8988T (cell line): ENCODE data around the gene TSN.
"Not testable (repeated sequence)": the region's sequence is repeated elsewhere in the genome, so short reads cannot be mapped to it uniquely, and the experiment has no call there.

Experiments used
- DNase-seq: peaks from one replicate; pipeline ENCODE4 v3.0.0; 2011

TSN gene

DNA sequence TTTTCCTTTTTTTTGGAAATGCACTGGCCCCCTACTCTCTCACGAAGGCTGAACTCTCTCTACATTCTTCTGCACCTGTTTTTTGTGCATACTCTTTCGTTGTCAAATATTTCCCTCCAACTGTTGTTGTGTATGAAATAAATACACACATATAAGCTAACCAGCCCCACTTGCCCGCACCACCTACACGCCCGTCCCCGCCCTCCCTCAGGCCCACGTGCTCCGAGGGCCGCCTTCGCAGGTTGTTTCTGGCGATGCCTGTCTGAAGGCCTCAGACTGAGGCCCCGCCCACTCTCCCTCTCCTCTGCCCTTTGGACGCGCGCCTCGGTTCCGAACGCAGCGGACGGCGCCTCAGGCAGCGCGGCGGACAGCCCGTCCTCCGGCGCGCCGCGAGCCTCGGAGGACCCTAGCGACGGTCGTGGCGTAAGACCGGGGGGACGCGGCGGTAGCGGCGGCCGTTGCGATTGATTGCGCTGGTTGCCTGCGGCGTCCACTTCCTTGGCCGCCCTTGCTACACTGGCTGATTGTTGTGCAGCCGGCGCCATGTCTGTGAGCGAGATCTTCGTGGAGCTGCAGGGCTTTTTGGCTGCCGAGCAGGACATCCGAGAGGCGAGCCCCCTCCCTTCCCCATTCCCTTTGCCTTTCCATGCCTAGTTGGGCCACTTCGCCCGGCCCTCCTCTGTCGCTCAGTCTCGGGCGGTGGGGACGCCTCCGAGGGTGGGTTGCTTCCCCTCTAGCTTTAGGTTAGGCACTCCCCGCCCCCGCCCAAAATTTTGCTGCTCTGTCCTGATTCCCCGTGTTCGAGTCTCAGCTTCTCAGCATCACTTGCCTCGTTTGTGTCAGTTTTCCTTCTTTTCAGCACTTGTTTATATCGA is at the start of gene TSN:
TSN (plus strand) TSS at position 415 of the 875 bp plus-strand sequence; CDS start at position 544, 129 bp downstream.
- peak; percentile 47 for DNase-seq

DNA sequence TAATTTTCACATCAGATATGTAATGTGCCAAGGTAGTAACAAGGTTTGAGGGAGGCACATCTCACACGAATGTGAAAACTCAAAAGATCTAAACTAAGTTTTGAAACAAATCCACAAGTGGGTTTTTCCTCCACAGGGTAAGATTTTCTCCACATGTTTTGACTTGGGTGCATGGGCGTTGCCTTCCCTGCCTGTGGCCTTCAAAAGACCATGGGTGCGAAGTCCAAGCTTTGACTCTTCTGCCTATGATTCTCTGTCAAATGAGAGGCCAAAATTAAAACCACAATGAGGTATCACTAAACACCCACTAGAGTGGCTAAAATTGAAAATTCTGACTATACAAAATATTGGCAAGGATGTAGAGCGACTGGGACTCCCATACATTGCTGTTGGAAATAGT is 49.5 kb upstream of the TSN start:
- no peak for DNase-seq

DNA sequence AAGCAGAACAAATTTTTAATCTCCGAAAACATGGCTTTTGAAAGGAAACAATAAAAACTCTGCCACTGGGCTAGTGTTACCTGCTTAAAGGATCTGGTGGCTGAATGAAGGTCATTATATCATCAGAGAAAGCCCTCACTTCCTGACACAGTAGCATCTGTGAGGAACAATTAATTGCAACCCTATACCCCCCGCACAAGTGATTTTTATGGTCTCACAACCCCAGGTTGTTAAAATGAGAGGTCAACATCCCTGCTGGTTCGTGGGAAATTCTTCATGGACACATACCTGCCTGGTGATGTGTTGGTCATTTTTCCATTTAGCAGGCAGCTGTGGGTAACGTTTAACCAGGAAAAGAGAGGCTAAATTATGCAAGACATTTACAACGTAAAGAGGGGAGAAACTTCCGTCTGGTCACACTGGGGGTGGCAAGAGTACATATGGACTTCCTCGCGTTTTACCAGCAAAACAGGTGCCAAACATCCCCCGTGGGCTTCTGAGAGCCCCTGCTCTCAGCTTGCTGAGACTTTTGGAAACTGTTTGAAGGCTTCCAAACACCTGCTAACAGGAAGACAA is 48.0 kb upstream of the TSN start:
- DNase-seq: no peak

DNA sequence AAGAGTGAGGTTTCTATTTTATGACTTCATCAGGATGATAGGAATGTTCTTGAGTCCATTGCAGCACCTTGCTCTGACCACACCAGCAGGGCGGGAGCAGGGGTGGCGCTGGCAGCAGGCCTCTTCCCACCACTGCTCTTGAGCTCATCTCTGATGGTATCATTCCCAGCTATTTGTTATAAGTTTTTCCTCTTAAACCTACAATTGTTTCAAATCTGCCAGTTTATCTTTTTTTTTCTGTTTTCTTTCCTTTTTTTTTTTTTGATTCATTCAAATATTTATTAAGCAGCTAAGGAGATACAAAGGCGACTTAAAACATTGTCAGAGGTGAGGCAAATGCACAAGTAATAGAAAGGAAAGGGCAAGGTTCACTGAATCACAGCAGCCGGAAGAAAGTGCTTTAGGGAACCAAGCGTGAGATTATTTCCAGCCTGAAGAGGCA is 47.5 kb upstream of the TSN start:
- DNase-seq: no peak

DNA sequence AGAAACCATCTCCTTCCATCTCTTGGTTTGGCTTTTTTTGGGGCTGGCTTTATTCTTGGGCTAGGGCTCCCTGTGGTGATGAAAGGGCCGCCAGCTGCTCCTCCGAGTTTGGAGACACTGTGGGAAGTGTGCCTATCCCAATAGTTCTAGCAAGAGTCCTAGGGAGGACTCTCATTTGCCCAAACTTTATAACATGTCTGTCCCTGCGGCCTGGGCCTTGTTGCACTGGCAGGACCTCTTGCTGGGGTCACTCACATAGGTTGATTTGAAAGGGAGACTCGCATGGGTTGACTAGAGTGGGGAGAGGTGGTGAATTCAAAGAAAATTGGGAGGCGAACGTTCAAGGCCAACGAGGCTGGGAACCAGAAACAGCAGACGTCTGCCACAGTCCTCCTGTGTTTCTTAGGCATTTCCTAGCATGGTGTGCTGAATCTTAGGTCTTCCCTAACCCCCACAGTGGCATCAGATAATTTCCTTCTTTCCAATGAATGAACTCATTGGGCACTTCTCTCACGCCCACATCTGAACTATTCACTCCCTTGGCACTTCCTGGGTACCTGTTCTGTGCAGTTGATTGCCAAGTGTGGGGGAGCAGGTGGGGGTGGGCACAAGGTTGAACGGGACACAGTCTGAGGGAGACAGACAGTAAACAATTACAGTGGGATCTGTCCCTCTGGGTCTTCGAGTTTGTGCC is 45.5 kb upstream of the TSN start:
- DNase-seq: no peak

DNA sequence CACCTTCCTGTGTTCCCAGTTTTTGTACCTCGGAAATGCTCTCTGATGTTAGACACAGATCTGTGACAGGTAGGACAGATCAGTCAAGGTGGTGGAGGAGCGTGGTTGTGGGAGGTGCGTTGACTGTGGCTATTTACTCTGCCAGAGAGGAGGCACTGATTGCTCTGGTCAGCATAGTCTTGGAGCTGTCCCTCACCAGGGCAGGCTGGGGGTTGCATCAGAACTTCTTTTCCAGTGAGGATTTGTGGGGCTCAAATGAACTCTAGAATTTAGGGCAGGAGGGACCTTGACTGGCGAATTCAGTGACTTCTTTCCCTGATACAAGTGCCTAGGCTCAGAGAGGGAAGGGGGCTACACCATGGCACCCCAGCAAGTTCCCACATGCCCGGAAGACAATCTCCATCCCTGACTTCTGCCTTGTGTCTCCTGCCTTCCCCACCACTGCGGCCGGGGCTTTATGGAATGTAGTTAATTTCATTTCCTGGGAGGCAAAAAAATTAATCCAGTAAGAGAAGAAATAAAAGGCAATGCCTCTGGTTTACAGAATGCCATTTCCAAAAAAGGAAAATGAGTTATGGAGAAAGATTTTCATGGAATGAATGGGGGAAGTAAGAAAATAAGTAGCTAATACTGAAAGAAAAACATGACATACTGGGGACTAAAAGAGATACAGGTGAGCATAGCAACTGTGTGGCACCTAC is 44.8 kb upstream of the TSN start:
- no peak for DNase-seq

DNA sequence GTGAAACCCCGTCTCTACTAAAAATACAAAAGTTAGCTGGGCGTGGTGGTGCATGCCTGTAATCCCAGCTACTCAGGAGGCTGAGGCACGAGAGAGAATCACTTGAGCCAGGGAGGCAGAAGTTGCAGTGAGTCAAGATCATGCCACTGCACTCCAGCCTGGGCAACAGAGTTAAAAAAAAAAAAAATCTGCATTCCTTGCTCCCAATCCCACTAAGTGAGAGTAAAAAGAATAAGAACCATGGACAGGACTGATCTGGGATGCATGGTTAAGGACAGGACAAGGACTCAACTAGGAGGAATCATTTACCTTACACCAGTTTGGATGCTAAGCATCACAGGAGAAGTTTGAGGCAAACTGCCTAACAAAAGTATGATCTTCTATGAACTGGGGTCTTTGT is 44.0 kb upstream of the TSN start:
- not testable (repeated sequence) for DNase-seq

DNA sequence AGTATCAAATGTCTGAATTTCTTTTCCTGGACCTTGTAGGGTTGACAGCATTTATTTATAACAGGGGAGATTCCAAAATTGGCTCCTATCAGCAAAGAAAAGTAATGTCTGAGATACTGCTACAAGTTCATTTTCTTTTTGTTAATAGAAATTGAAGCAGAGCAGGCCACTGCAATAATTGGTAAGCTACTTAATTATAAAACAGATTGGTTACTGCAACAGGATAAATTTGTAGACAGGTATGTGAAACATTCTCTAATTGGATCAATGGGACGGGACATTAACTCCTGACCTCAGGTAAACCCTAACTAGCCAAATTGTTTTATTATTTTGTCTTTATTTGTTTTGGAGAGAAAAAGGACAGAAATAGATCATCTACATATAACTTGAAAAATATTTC is 39.3 kb upstream of the TSN start:
- DNase-seq: no peak

DNA sequence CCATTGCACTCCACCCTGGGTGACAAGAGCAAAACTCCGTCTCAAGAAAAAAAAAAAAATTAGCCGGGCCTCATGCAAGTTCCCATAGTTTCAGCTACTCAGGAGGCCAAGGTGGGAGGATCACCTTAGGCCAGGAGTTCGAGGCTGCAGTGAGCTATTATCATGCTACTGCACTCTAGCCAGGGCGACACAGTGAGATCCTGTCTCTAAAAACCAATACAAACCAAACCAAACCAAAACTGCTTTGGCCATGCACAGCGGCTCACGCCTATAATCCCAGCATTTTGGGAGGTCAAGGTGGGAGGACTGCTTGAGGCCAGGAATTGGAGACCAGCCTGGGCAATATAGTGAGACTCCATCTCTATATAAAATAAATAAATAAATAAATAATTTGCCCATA is 37.9 kb upstream of the TSN start:
- DNase-seq: no peak

DNA sequence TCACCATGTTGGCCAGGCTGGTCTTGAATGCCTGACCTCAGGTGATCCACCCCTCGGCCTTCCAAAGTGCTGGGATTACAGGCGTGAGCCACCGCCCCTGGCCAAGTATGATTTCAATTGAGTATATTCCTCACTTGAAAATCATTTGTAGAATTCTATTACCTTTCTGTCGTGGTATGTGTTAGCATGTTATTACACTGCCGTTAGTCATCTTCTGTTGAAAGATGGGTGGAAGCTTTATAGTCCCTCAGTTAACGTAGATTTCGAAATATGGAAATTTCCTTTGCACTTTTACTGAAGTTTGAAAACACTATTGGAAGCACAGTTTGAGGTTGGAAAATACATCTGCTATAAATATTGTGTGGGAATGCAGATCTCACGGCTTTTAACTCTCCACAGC is 33.5 kb upstream of the TSN start:
- no peak for DNase-seq

DNA sequence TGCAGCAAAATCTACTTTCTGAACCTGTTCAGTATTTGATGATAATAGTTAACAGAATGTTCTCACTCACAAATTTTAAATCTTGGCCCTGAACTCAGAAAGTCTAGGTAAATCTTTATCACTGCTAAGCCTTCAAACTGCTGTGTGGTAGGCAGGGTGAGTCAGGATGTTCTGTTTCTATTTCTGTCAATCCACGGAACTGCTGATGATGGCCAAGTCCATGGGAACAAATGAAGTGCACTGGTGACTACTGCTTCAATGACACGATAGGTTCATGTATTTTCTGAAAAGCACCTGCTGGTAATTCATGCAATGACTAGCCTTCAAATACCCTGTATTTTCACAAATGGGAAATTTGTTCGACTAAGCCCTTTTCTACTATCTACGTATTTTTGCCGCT is 33.0 kb upstream of the TSN start:
- no peak for DNase-seq

DNA sequence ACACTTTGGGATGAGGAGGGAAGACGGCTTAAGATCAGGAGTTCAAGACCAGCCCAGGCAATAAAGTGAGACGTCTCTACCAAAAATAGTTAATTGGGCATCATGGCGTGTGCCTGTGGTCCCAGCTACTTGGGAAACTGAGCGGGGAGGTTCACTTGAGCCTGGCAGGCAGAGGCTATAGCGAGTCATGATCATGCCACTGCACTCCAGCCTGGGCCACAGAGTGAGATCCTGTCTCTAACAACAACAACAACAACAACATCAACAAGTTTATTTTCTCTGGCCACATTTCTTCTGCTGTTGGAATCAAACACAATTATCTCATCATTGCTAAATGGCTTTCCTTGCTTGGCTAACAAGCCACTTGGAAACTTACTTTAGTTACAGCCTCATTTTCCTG is 32.1 kb upstream of the TSN start:
- DNase-seq: no peak

DNA sequence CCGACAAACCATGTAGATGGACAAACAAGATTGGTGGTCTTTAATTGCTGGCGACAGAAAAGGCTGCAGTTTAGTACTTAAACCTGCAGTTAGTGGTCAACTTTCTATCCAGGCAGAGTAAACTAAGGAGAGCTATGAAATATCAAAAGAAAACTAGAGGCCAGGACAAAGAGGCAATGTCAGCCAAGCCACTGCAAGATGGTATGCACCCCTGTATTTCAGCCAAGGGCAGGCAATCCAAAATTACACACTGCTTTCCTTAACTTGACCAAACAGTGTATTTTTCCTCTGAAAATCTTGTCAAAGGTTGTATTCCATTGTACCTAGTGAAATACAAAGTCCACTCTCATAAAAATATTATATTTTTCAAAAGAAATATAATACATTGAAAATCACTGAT is 28.1 kb upstream of the TSN start:
- no peak for DNase-seq

DNA sequence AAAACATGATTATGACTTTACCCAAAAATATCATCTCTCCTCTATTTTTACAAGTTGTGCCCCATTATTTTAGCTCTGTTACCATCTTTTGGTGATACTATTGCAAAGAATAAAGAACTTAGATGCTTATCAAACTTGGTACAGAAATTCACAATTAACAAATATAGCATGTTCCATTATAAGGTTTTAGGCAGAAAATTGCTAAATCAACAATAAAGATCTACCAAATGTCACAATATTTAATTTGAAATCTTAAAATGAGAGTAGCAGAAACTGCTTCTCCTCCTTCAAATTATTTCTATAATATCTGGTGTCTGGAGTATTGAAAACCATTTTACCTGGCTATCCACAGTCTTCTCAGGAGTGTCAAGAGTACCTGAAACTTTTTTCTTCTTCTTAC is 27.5 kb upstream of the TSN start:
- no peak for DNase-seq

DNA sequence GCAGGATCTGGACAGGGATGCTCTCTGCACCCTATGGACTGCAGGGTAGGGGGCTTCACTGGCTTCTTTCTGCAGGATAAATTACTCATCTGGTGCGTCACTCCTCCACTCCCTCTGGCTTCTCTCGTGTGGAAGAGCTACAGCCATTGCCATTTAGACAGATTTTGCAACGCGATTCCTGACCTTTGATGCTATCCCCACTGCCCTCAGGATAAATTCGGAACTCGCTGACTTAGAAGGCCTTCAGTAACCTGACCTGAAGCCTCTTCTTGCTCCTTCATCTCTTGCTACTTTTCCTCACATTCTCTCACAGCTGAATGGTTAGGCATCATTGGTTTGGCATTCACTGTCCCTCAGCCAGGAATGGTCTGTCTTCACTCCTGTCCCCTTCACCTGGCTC is 24.1 kb upstream of the TSN start:
- DNase-seq: no peak

DNA sequence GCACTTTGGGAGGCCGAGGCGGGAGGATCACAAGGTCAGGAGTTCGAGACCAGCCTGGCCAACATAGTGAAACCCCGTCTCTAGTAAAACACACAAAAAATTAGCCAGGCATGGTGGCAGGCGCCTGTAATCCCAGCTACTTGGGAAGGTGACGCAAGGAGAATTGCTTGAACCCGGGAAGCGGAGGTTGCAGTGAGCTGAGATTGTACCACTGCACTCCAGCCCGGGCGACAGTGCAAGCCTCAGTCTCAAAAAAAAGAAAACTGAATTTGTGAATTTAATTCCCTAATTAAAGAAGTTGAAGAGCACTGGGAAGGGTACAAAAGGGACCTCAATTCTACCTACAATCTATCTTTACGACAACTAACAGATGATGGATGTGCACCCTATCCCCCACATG is 20.9 kb upstream of the TSN start:
- DNase-seq: not testable (repeated sequence)

DNA sequence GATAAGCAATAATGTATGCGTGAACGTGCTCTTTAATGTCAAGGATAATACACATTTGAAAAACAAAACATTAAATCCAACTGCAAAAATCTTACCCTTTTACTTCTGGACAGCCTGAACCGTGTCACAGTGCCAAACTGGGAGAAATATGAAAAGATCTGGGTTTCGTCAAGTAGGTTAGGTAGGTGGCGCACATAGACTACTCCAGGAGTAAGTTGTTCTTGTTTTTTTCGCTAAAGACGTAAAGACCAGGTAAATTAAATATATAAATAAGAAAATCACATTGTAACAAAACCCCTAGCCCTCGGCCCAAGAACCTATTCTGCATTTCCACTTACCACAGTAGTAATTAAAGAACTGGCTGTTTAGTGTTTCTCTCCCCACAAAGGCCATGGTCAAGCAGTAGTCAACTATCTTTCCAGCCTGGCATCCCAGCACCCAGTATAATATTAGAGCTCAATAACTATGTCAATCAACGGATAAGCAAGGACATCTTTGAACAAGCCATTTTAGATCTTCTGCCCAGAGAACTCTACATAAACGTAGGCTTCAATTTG is 19.9 kb upstream of the TSN start:
- no peak for DNase-seq

DNA sequence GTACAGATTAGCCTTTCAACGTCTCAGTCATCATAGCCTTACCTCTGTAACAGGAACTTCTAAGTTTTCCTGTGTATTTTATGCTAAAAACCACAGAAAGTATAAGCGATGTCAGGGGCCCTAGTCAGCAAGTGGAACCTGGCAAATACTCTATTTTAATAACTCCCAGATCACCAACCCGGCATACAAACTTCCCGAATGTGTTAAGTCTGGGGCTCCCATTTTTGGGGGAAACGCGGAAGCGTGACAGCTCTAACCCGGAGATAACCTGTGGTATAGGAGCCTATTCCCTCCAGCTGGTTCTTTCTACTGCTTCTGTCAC is 19.4 kb upstream of the TSN start:
- DNase-seq: no peak

DNA sequence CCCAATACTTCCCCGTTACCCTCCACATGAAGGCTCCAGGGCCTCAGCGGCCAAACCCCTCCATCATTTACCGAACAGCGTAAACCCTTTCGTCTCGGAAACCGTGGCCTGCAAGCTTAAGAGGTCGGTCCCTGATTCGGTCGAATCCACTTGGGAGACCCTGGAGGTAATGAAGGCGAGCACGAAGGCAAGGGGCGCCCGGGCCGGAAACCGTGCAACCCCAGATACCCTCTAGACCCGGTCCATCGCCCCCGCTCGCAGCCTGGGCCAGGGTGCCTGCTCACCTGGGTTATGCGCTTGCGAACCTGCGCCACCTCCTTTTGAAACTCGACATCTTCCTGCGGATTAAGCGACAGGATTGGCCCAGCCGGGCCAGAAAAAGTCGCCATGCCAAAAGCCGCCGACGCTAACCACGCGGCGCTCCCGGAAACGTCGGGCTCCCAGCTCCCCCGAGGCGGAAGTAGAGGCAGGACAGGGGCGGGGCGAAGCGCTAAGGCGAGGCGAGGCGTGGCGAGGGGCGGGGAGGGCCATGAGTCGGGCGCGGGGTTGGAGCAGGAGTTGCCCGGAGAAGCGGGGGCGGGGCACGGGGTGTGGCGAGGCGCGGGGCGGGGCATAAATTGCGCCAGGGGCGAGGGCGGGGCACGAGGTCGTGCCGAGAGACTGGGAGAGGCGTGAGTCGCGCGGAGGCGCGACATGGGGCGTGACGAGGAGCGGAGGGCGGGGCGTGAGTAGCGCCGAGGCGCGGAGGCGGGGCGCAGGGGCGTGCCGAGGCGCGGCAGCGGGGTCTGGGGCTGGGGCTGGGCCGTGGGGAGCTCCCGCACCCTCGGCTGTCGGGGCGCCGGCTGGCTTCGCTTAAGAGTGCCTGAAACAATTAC is 18.8 kb upstream of the TSN start, which contains the start of gene NIFK:
NIFK (minus strand) TSS at position 414 of the 875 bp plus-strand sequence; CDS start at position 389, 25 bp downstream.
- DNase-seq: peak; percentile 91

DNA sequence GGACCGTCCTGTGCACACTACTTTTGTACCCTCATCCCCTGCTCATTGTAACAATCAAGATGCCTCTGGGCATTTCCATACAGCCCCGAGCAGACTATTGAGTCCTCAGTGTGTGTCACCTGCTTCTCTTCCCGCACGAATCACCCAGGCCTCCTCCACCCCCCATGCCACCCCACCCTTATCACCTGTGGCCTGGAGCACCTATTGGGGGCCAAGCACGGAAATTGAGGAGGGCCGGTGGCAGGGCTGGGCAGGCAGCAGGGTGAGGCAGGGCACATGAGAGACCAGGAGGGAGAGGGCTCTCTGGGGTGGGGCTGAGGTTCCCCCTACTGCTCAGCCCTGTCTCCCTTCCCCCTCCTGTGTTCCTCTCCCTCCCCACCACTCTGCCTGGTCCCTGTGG is 14.5 kb upstream of the TSN start:
- DNase-seq: no peak

DNA sequence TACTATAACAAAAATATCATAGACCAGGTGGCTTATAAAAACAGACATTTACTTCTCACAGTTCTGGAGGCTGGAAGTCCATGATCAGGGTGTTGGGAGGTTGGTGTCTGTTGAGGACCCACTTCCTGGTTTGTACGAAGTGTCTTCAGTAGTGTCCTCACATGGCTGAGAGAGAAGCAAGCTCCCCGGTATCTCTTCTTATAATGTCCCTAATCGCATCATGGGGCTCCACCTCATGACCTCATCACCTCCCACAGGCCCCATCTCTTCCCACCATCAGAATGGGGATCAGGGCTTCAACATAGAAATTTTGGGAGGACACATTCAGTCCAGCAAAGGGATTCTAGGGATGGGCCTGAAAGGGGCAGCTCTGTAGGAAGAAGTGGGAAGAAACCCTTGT is 14.0 kb upstream of the TSN start:
- DNase-seq: no peak

DNA sequence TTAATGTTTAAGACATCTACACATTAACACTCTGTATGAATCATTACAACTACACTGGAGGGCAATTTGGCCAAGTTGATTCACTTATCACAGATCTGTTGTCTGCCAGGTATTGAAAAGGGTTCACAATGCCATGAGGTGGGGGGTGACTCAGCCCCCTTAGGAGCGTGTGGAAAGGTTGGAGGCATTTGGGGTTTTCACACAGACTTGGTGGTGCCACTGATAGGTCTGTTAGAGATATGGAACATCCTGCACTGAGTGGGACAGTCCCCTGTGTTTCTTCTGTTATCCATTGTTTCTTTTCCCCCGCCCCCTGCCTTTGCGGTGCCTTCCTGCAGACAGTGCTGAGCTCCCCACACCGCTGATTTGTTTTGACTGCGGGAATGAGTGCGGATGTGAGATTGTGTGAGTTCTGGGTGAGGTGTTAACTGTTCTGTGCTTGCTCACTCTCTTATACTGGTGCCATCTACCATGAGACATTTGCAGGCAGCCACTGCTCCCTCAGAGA is 9.3 kb upstream of the TSN start:
- DNase-seq: no peak
